NCI-H510A treated with DMSO at 0.1 percent for 48 hours (cell line): ENCODE measurements around the gene MTR.

Source experiments
- DNase-seq: peaks from one replicate; lab custom pipeline; 2025; lab: John Stamatoyannopoulos, UW

The MTR gene

GRCh38 chr1:236795035-236795756, at the start of gene MTR:
MTR (plus strand) TSS chr1:236795292; CDS start chr1:236795704, 412 bp downstream.
- peak; percentile 92 for DNase-seq

- DNase-seq, result no peak
Measured at GRCh38 chr1:236746785-236747184, 48.3 kb upstream of the MTR start.

- no peak for DNase-seq
Measured at GRCh38 chr1:236747311-236747985, 47.6 kb upstream of the MTR start.

GRCh38 chr1:236748268-236748870, 46.7 kb upstream of the MTR start:
- no peak for DNase-seq

GRCh38 chr1:236750928-236751327, 44.2 kb upstream of the MTR start:
- no peak for DNase-seq

- DNase-seq, result no peak
Measured at GRCh38 chr1:236751385-236751784, 43.7 kb upstream of the MTR start.

- no peak for DNase-seq
Measured at GRCh38 chr1:236751935-236752334, 43.2 kb upstream of the MTR start.

GRCh38 chr1:236753516-236753915, 41.6 kb upstream of the MTR start:
- no peak for DNase-seq

- no peak for DNase-seq
Measured at GRCh38 chr1:236753964-236754363, 41.1 kb upstream of the MTR start.

GRCh38 chr1:236754525-236755210, 40.4 kb upstream of the MTR start:
- no peak for DNase-seq

GRCh38 chr1:236757640-236758039, 37.5 kb upstream of the MTR start:
- no peak for DNase-seq

- DNase-seq, result peak; percentile 13
Measured at GRCh38 chr1:236759252-236759859, 35.7 kb upstream of the MTR start.

GRCh38 chr1:236760480-236760879, 34.6 kb upstream of the MTR start:
- no peak for DNase-seq

- DNase-seq, result no peak
Measured at GRCh38 chr1:236760986-236761385, 34.1 kb upstream of the MTR start.

GRCh38 chr1:236761397-236762132, 33.5 kb upstream of the MTR start:
- no peak for DNase-seq

GRCh38 chr1:236762410-236762809, 32.7 kb upstream of the MTR start:
- DNase-seq, result no peak

- no peak for DNase-seq
Measured at GRCh38 chr1:236765831-236766230, 29.3 kb upstream of the MTR start.

- DNase-seq, result no peak
Measured at GRCh38 chr1:236766506-236766905, 28.6 kb upstream of the MTR start.

GRCh38 chr1:236767276-236767675, 27.8 kb upstream of the MTR start:
- no peak for DNase-seq

- no peak for DNase-seq
Measured at GRCh38 chr1:236768601-236769000, 26.5 kb upstream of the MTR start.

GRCh38 chr1:236773919-236774318, 21.2 kb upstream of the MTR start:
- no peak for DNase-seq

GRCh38 chr1:236774926-236775325, 20.2 kb upstream of the MTR start:
- DNase-seq, result no peak
